Pancreas (tissue), 10 donors: ENCODE results near the gene AQP7. TPM values are rescaled to one million over a fixed set of nuclear protein-coding genes. Genes with fewer than 3 reads are reported as not detected.
A peak's percentile ranks its signal among the peaks of the same experiment; 100 is the strongest.

ENCODE experiments used
- ATAC-seq, 4 donors: fragments of 200-7000 bp; cut with Tn5 transposase; one replicate each; pipeline versions ENCODE4 v1.8.0 to v1.9.1; 2020; ENCODE audit warnings: mild to moderate bottlenecking in 4 of 4, moderate library complexity in 4 of 4
- DNase-seq, 6 donors: peaks; one replicate each; pipeline ENCODE4 v3.0.0-alpha.2; 2020
- FAIRE-seq: peaks from 2 replicates; lab custom pipeline; 2012; peaks lifted over from hg19 to GRCh38; lab: Jason Lieb, UNC
- H3K27ac ChIP-seq, 4 donors: fragments of 200-600 bp; sonication (generic); 1 replicate in 3 of 4; 2 replicates in 1 of 4; pipeline versions ENCODE4 v1.5.0 to v1.8.0; 2020
- H3K27me3 ChIP-seq, 4 donors: fragments of 200-600 bp; one replicate each; pipeline ENCODE4 v1.8.0; 2021
- H3K36me3 ChIP-seq, 3 donors: fragments of 200-600 bp; sonication (generic) in 1 of 3; one replicate each; pipeline versions ENCODE4 v1.5.0 to v1.8.0; 2020 to 2021
- H3K4me1 ChIP-seq, 3 donors: fragments of 200-600 bp; one replicate each; pipeline ENCODE4 v1.8.0; 2021
- H3K4me3 ChIP-seq, 4 donors: fragments of 200-600 bp; sonication (generic) in 2 of 4; one replicate each; pipeline versions ENCODE4 v1.5.0 to v1.8.0; 2020 to 2021
- H3K9me3 ChIP-seq, 4 donors: fragments of 200-600 bp; one replicate each; pipeline ENCODE4 v1.8.0; 2021
- CTCF ChIP-seq, 4 donors: fragments of 200-600 bp; sonication (generic) in 3 of 4; IDR thresholded peaks; one replicate each; pipeline versions ENCODE4 v1.5.0 to v1.8.0; 2021; ENCODE audit warnings: antibody characterized with exemption in 4 of 4
- WGBS, 2 donors: extraction: QIAGEN DNeasy Blood & Tissue Kit; methylation state at CpG; one replicate each; pipeline ENCODE4 v1.1.7; 2013; 5-methylcytosine and 5-hydroxymethylcytosine counted together
- intact Hi-C, 3 donors: fragments of 100-400 bp; cut with DNase I; formaldehyde crosslinking; loops; one replicate each; pipeline versions ENCODE4 v1.11.1 to v1.14.2; 2022
- polyA plus RNA-seq, 2 donors: library from polyadenylated mRNA; stranded (reverse); fragments of 200-250 nt; gene quantifications; one replicate each; pipeline ENCODE4 v1.2.3, GENCODE V29; 2013
- total RNA-seq, 6 donors: library from RNA; stranded (reverse); fragmentation: NEBNext Ultra II Directional in 4 of 6; extraction: Animal tissue kit (Norgen Biotek cat#: 25700) in 4 of 6; gene quantifications; one replicate each; pipeline versions ENCODE4 v1.2.1 to v1.2.4, GENCODE V29; 2021 to 2023
- donor health status: healthy with polysubstance abuse.
- donor health status: DM: no; HTN: no; CAD: no; lungs with moderate emphysema.
- donor health status: DM: no; HTN: no; CAD: no.
- donor health status: control.
- donor health status: control.
- donor health status: Bipolar disorder and iron deficiency.
- donor health status: DM: yes; HTN: yes; CAD: no.
- donor health status: DM: no; HTN: no; CAD: no.
- donor health status: DM: no; HTN: no; CAD: no.
- donor health status: DM: yes; HTN: yes; CAD: no.

The AQP7 gene
- total and polyA plus RNA-seq, 8 donors = 1.0 to 12.0 (median 2.3) TPM

DNA sequence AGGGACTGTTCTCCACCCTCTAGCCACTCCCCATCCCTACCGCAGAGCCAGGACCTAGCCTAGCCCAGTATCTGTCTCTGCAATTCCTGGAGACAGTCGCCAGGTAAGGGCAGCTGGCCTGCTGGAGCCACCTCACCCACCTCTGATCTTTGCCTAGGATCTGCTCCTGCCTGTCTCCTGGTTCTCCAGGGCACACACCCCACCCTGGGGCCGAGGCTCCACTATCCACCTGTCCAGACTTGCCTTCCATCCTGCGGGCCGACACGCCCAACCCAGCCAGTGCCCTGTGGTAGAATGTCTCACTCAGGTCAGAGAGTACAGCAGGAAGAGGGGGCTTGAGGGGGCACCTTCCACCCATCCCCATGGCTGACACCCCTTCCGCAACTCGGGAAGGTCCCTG is 15.7 kb upstream of the AQP7 start:
- 93 to 94% methylated on average over 8 of the region's 8 CpGs for WGBS, 2 donors
- Histone ChIP-seq H3K27me3 (no peaks in the 10 kb centered on the region), H3K9me3 (no peaks in the 10 kb centered on the region), H3K27ac (no peak overlapping the region), H3K36me3 (no peaks in the 10 kb centered on the region), H3K4me3 (no peak overlapping the region), H3K4me1 (peaks cover 14 to 18% (median 16%) of the 10 kb centered on the region in 3 donors)
- ATAC-seq (no peak), DNase-seq (no peak), FAIRE-seq (no peak)
- intact Hi-C loops = no loop called here
- TF ChIP-seq CTCF (IDR thresholded peaks at IDR 0.05) = no peak

DNA sequence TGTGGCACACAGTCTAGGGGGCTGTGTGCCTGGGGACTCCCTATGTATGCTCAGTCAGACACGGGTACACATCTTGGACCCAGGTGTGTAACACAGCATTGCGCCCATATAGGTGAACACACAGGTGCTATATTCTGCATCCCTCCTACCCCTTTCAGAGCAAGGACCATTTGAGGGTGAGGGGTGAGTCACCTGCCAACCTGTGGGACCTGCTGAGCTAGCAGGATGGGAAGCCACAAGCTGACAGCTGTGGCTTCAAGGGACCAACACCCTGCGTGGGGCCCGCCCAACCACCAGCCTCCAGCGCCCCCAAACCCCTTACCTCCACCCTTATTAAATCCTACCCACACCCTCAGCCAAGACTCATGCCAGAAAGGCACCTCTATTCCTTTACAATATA is 14.6 kb upstream of the AQP7 start:
- 76% methylated on average over 5 of the region's 5 CpGs for WGBS, 2 donors
- Histone ChIP-seq H3K9me3 (no peaks in the 10 kb centered on the region), H3K4me1 (peaks cover 14 to 18% (median 16%) of the 10 kb centered on the region in 3 donors), H3K4me3 (no peak overlapping the region), H3K27ac (no peak overlapping the region), H3K27me3 (no peaks in the 10 kb centered on the region), H3K36me3 (no peaks in the 10 kb centered on the region)
- FAIRE-seq (no peak), ATAC-seq (no peak), DNase-seq (no peak)
- intact Hi-C loops = no loop called here
- TF ChIP-seq CTCF (IDR thresholded peaks at IDR 0.05) = no peak

GRCh38 chr9:33415501-33416038 is 13.2 kb upstream of the AQP7 start:
- H3K4me3 ChIP-seq = no peak overlapping the region
- H3K9me3 ChIP-seq = no peaks in the 10 kb centered on the region
- intact Hi-C loops = no loop called here
- ATAC-seq (peak; percentile 93 to 97 (median 94)), DNase-seq (peak; percentile 87 to 94 (median 92)), FAIRE-seq (no peak)
- no peaks in the 10 kb centered on the region for H3K36me3 ChIP-seq
- H3K27ac ChIP-seq = peak overlapping the region in 2 of 4 donors; percentile 36 to 41
- peaks cover 14 to 18% (median 16%) of the 10 kb centered on the region in 3 donors for H3K4me1 ChIP-seq
- 5% methylated on average over 9 of the region's 9 CpGs for WGBS, 2 donors
- H3K27me3 ChIP-seq = no peaks in the 10 kb centered on the region
- TF ChIP-seq CTCF (IDR thresholded peaks at IDR 0.05) = peak; percentile 51 to 78 (median 66)

GRCh38 chr9:33414889-33415500 is 12.6 kb upstream of the AQP7 start:
- no peak for FAIRE-seq
- Histone ChIP-seq H3K27ac (peak overlapping the region in 2 of 4 donors; percentile 36 to 41), H3K9me3 (no peaks in the 10 kb centered on the region), H3K4me1 (peaks cover 14 to 18% (median 16%) of the 10 kb centered on the region in 3 donors), H3K4me3 (no peak overlapping the region), H3K36me3 (no peaks in the 10 kb centered on the region), H3K27me3 (no peaks in the 10 kb centered on the region)
- WGBS, 2 donors = 61 to 63% methylated on average over 13 of the region's 13 CpGs
- peak; percentile 1 to 15 (median 8) for ATAC-seq
- DNase-seq = peak in 1 of 6 donors; percentile 34
- no peak for TF ChIP-seq CTCF (IDR thresholded peaks at IDR 0.05)
- intact Hi-C loops = no loop called here

DNA sequence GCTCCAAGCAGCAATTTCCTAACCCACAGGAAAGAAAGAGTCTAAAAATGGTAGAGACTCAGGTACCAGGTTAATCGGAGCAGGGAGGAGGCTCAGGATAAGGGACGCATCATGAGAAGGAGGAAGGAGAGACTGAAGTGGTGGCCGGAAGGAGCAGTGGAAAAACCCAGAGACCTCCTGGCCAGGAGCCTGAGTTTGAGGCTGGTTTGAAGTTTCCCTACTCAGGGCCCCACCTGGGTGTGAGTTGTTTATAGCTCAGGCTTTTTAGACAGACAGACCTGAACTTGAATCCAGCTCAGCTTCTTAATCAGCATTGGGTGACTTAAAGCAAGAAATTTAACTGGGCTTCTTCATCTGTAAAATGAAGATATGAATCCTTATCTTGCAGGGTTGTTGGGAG is 11.9 kb upstream of the AQP7 start:
- no peaks in the 10 kb centered on the region for H3K9me3 ChIP-seq

More for the DNA sequence above, 11.9 kb upstream of the AQP7 start:
- DNase-seq (no peak), ATAC-seq (no peak), FAIRE-seq (no peak)
- WGBS, 2 donors = 75 to 82% methylated on average over 3 of the region's 3 CpGs
- Histone ChIP-seq H3K27me3 (no peaks in the 10 kb centered on the region), H3K27ac (no peak overlapping the region), H3K4me1 (peaks cover 14 to 18% (median 16%) of the 10 kb centered on the region in 3 donors), H3K4me3 (no peak overlapping the region), H3K36me3 (no peaks in the 10 kb centered on the region)
- intact Hi-C loops = no loop called here
- TF ChIP-seq CTCF (IDR thresholded peaks at IDR 0.05) = no peak
